Lower leg skin (tissue), 4 donors: Measurements from ENCODE around the gene SQSTM1. TPM values are rescaled to one million over a fixed set of nuclear protein-coding genes. Genes with fewer than 3 reads are reported as not detected.

Experiments
- DNase-seq, 2 donors: peaks; one replicate each; pipeline ENCODE4 v3.0.0-alpha.2; 2019; ENCODE audit warnings: low spot score in 2 of 2
- H3K4me3 ChIP-seq: fragments of 200-600 bp; sonication (generic); 2 replicates; pipeline ENCODE4 v1.5.1; 2017; ENCODE audit warnings: mild to moderate bottlenecking, low read depth; ENCODE audit not compliant: poor library complexity, severe bottlenecking
- CTCF ChIP-seq, 3 donors: fragments of 450-650 bp; IDR thresholded peaks; one replicate each; pipeline ENCODE4 v1.5.1; 2016; ENCODE audit warnings: antibody characterized with exemption in 3 of 3, mild to moderate bottlenecking in 3 of 3, moderate library complexity in 2 of 3
- POLR2A ChIP-seq, 2 donors: fragments of 450-650 bp; IDR thresholded peaks; one replicate each; pipeline ENCODE4 v1.6.1; 2016 to 2017; ENCODE audit warnings: antibody characterized with exemption in 2 of 2, mild to moderate bottlenecking in 1 of 2, moderate library complexity in 1 of 2
- WGBS, 2 donors: methylation state at CpG; one replicate each; pipeline ENCODE4 v1.1.5; 2018; 5-methylcytosine and 5-hydroxymethylcytosine counted together
- intact Hi-C: fragments of 100-400 bp; cut with DNase I; formaldehyde crosslinking; loops from one replicate; pipeline ENCODE4 v1.15.0; 2023; ENCODE audit warnings: low total_unique reads
- total RNA-seq, 4 donors: library from RNA; depleted of rRNA; stranded (reverse); fragments of >200 nt; gene quantifications; one replicate each; pipeline ENCODE4 v1.1.0, GENCODE V29; 2016

SQSTM1 gene
- total RNA-seq, 4 donors from 2014 or later, result 263 to 508 (median 298) TPM

GRCh38 chr5:179880066-179880650 lies 59.5 kb downstream of the SQSTM1 start:
- DNase-seq, result no peak
- H3K4me3 ChIP-seq, result no peak overlapping the region
- no peak for TF ChIP-seq CTCF (IDR thresholded peaks at IDR 0.05)
- TF ChIP-seq POLR2A (IDR thresholded peaks at IDR 0.05), result no peak
- 92 to 94% methylated on average over 10 to 11 of the region's 12 CpGs for WGBS, 2 donors
- intact Hi-C loops, result loop anchor here (5.0 kb wide), 1 partner anchor 547 kb away; no protein-coding TSS in a partner anchor

- intact Hi-C loops, result loop anchor here (5.0 kb wide), 1 partner anchor 546 kb away; no protein-coding TSS in a partner anchor
- WGBS, 2 donors, result 88 to 89% methylated on average over 25 of the region's 25 CpGs
- TF ChIP-seq POLR2A (IDR thresholded peaks at IDR 0.05) (no peak), CTCF (IDR thresholded peaks at IDR 0.05) (no peak)
- DNase-seq, result no peak
- no peak overlapping the region for H3K4me3 ChIP-seq
Observed at GRCh38 chr5:179880848-179881590, 60.3 kb downstream of the SQSTM1 start.

GRCh38 chr5:179882338-179882737 lies 61.6 kb downstream of the SQSTM1 start:
- TF ChIP-seq CTCF (IDR thresholded peaks at IDR 0.05) (no peak), POLR2A (IDR thresholded peaks at IDR 0.05) (no peak)

GRCh38 chr5:179883163-179883562 lies 62.5 kb downstream of the SQSTM1 start:
- 95 to 99% methylated on average over 3 of the region's 3 CpGs for WGBS, 2 donors
- no peak for DNase-seq
- no peak overlapping the region for H3K4me3 ChIP-seq
- intact Hi-C loops, result loop anchor here (5.0 kb wide), 1 partner anchor 544 kb away; no protein-coding TSS in a partner anchor
- TF ChIP-seq POLR2A (IDR thresholded peaks at IDR 0.05), result no peak
- TF ChIP-seq CTCF (IDR thresholded peaks at IDR 0.05), result no peak

More at GRCh38 chr5:179882338-179882737, 61.6 kb downstream of the SQSTM1 start:
- intact Hi-C loops, result loop anchor here (5.0 kb wide), 1 partner anchor 545 kb away; no protein-coding TSS in a partner anchor
- no peak for DNase-seq
- H3K4me3 ChIP-seq, result no peak overlapping the region
- 73 to 95% methylated on average over 4 of the region's 4 CpGs for WGBS, 2 donors

GRCh38 chr5:179885491-179886090 lies 64.9 kb downstream of the SQSTM1 start:
- TF ChIP-seq CTCF (IDR thresholded peaks at IDR 0.05) (no peak), POLR2A (IDR thresholded peaks at IDR 0.05) (no peak)
- 95 to 96% methylated on average over 13 of the region's 13 CpGs for WGBS, 2 donors
- H3K4me3 ChIP-seq, result no peak overlapping the region
- no peak for DNase-seq
- intact Hi-C loops, result no loop called here
